Measurements from ENCODE around the gene ZNF628. TPM values are rescaled to one million over a fixed set of nuclear protein-coding genes. Genes with fewer than 3 reads are reported as not detected.

Gene ZNF628
- total RNA-seq: 1 to 10 TPM; 8.6 to 8.9 TPM

GRCh38 chr19:55476100-55476775 lies at the start of gene ZNF628:
Gene ZNF628 (plus strand): TSS chr19:55476617. CDS start chr19:55479911, 3,294 bp downstream.
- Histone ChIP-seq H3K27me3 (no peaks in the 10 kb centered on the region), H3K27ac (peak within 1 kb of the TSS; percentile 73), H3K4me3 (peak within 1 kb of the TSS; percentile 55), H3K9ac (ENCODE audit: low read depth in 2 of 2, low read length in 2 of 2) (peak within 1 kb of the TSS; percentile 38 to 61), H3K36me3 (no peaks in the 10 kb centered on the region), H3K4me1 (no peaks in the 10 kb centered on the region), H3K9me3 (no peaks in the 10 kb centered on the region)
- peak; percentile 98 for DNase-seq
- intact Hi-C loops (cut with DNase I): no loop called here
- TF ChIP-seq, protein P1, sequence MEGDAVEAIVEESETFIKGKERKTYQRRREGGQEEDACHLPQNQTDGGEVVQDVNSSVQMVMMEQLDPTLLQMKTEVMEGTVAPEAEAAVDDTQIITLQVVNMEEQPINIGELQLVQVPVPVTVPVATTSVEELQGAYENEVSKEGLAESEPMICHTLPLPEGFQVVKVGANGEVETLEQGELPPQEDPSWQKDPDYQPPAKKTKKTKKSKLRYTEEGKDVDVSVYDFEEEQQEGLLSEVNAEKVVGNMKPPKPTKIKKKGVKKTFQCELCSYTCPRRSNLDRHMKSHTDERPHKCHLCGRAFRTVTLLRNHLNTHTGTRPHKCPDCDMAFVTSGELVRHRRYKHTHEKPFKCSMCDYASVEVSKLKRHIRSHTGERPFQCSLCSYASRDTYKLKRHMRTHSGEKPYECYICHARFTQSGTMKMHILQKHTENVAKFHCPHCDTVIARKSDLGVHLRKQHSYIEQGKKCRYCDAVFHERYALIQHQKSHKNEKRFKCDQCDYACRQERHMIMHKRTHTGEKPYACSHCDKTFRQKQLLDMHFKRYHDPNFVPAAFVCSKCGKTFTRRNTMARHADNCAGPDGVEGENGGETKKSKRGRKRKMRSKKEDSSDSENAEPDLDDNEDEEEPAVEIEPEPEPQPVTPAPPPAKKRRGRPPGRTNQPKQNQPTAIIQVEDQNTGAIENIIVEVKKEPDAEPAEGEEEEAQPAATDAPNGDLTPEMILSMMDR (IDR thresholded peaks at IDR 0.05): no peak

GRCh38 chr19:55431183-55431582 lies 45.2 kb upstream of the ZNF628 start:
- Histone ChIP-seq H3K4me3 (no peak overlapping the region), H3K27me3 (peaks cover 20% of the 10 kb centered on the region), H3K9ac (ENCODE audit: low read depth in 2 of 2, low read length in 2 of 2) (no peak overlapping the region), H3K4me1 (no peaks in the 10 kb centered on the region), H3K9me3 (no peaks in the 10 kb centered on the region), H3K36me3 (no peaks in the 10 kb centered on the region), H3K27ac (no peak overlapping the region)
- intact Hi-C loops (cut with DNase I): no loop called here
- DNase-seq: no peak
- TF ChIP-seq, protein P1 (IDR thresholded peaks at IDR 0.05): no peak

GRCh38 chr19:55432241-55432959 lies 44.0 kb upstream of the ZNF628 start:
- intact Hi-C loops (cut with DNase I): no loop called here
- no peak for DNase-seq
- H3K36me3 ChIP-seq: no peaks in the 10 kb centered on the region
- H3K9me3 ChIP-seq: no peaks in the 10 kb centered on the region
- H3K9ac ChIP-seq (ENCODE audit: low read depth in 2 of 2, low read length in 2 of 2): no peak overlapping the region
- H3K27ac ChIP-seq: no peak overlapping the region
- H3K4me1 ChIP-seq: no peaks in the 10 kb centered on the region
- TF ChIP-seq, protein P1 (IDR thresholded peaks at IDR 0.05): no peak
- H3K4me3 ChIP-seq: no peak overlapping the region
- H3K27me3 ChIP-seq: peaks cover 20% of the 10 kb centered on the region

DNA sequence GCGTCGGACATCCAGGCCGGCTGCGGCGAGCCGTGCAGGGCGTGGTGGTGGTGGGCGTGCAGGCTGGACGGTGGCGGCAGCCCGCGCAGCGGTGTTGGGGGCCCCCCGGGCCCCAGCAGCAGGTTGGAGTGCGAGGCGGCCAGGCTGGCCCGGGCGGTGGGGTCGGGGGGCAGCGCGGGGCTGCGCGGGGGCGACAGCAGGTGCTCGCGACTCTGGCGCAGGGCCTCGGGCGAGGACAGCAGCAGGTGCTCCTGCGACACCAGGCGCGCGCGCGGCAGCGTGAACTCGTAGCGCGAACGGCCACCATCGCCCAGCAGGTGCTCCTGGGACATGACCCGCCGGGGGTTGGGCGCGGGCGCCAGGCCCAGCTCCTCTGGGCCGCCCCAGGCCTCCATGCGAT lies 43.1 kb upstream of the ZNF628 start:
- TF ChIP-seq, protein P1 (IDR thresholded peaks at IDR 0.05): no peak
- no peaks in the 10 kb centered on the region for H3K36me3 ChIP-seq
- H3K27ac ChIP-seq: no peak overlapping the region
- no peak overlapping the region for H3K9ac ChIP-seq (ENCODE audit: low read depth in 2 of 2, low read length in 2 of 2)
- peaks cover 20% of the 10 kb centered on the region for H3K27me3 ChIP-seq
- H3K4me3 ChIP-seq: no peak overlapping the region
- H3K9me3 ChIP-seq: no peaks in the 10 kb centered on the region
- no peak for DNase-seq
- H3K4me1 ChIP-seq: no peaks in the 10 kb centered on the region
- intact Hi-C loops (cut with DNase I): no loop called here

DNA sequence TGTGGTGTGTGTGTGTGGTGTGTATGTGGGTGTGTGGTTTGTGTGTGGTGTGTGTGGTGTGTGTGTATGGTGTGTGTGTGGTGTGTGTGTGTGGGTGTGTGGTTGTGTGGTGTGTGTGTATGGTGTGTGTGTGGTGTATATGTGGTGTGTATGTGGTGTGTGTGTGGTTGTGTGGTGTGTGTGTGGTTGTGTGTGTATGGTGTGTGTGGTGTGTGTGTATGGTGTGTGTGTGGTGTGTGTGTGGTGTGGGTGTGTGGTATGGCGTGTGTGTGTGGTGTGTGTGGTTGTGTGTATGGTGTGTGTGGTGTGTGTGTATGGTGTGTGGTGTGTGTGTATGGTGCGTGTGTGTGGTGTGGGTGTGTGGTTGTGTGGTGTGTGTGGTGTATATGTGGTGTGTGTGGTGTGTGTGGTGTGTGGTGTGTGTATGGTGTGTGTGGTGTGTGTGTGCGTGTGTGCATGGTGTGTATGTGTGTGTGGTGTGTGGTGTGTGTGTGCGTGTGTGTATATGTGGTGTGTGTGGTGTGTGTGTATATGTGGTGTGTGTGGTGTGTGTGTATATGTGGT lies 42.0 kb upstream of the ZNF628 start:
- TF ChIP-seq, protein P1 (IDR thresholded peaks at IDR 0.05): no peak
- Histone ChIP-seq H3K4me1 (no peaks in the 10 kb centered on the region), H3K4me3 (no peak overlapping the region), H3K9ac (ENCODE audit: low read depth in 2 of 2, low read length in 2 of 2) (no peak overlapping the region), H3K27me3 (peaks cover 20% of the 10 kb centered on the region), H3K27ac (no peak overlapping the region), H3K9me3 (no peaks in the 10 kb centered on the region), H3K36me3 (no peaks in the 10 kb centered on the region)
- no peak for DNase-seq
- intact Hi-C loops (cut with DNase I): no loop called here

All from colonic mucosa (tissue), 4 donors.